WTC11 (cell line): Measurements from ENCODE around the gene HIPK3.

Experiments
- CREM ChIP-seq: sonication (generic); formaldehyde crosslinking; IDR thresholded peaks from 2 replicates; pipeline ENCODE4 v1.8.1; 2022; ENCODE audit warnings: mild to moderate bottlenecking, missing genetic modification reagents, moderate library complexity
- JUN ChIP-seq: sonication (generic); formaldehyde crosslinking; IDR thresholded peaks from 2 replicates; pipeline ENCODE4 v1.8.0; 2023; ENCODE audit warnings: mild to moderate bottlenecking, missing genetic modification reagents
- NR2C2 ChIP-seq: sonication (generic); formaldehyde crosslinking; IDR thresholded peaks from 2 replicates; pipeline ENCODE4 v1.8.0; 2022; ENCODE audit warnings: mild to moderate bottlenecking, missing genetic modification reagents
- SP1 ChIP-seq: sonication (generic); formaldehyde crosslinking; conservative IDR thresholded peaks from 2 replicates; pipeline ENCODE4 v1.8.1; 2022; ENCODE audit warnings: missing genetic modification reagents
- TEAD4 ChIP-seq: sonication (generic); formaldehyde crosslinking; IDR thresholded peaks from 2 replicates; pipeline ENCODE4 v1.8.0; 2022; ENCODE audit warnings: mild to moderate bottlenecking, missing genetic modification reagents
- ZNF263 ChIP-seq: sonication (generic); formaldehyde crosslinking; IDR thresholded peaks from 2 replicates; pipeline ENCODE4 v1.8.1; 2022; ENCODE audit warnings: low read depth, mild to moderate bottlenecking, moderate library complexity, missing genetic modification reagents
- TF ChIP-seq, protein P1 (sequence below): fragments of 200-600 bp; IDR thresholded peaks from 2 replicates; pipeline ENCODE4 v1.8.0; 2022; ENCODE audit warnings: antibody characterized with exemption
- TF ChIP-seq, protein P2 (sequence below): sonication (generic); formaldehyde crosslinking; IDR thresholded peaks from 2 replicates; pipeline ENCODE4 v1.8.0; 2022; ENCODE audit warnings: mild to moderate bottlenecking, missing genetic modification reagents
- TF ChIP-seq, protein P3 (sequence below): sonication (generic); formaldehyde crosslinking; IDR thresholded peaks from 2 replicates; pipeline ENCODE4 v1.8.0; 2022; ENCODE audit warnings: mild to moderate bottlenecking, missing genetic modification reagents
- TF ChIP-seq, protein P4 (sequence below): sonication (generic); formaldehyde crosslinking; IDR thresholded peaks from 2 replicates; pipeline ENCODE4 v1.8.0; 2022; ENCODE audit warnings: mild to moderate bottlenecking, missing genetic modification reagents
- TF ChIP-seq, protein P5 (sequence below): sonication (generic); formaldehyde crosslinking; IDR thresholded peaks from 2 replicates; pipeline ENCODE4 v1.8.0; 2023; ENCODE audit warnings: missing genetic modification reagents
- TF ChIP-seq, protein P6 (sequence below): sonication (generic); formaldehyde crosslinking; IDR thresholded peaks from 2 replicates; pipeline ENCODE4 v1.8.1; 2023; ENCODE audit warnings: mild to moderate bottlenecking, missing genetic modification reagents, borderline replicate concordance
- TF ChIP-seq, protein P7 (sequence below): sonication (generic); formaldehyde crosslinking; IDR thresholded peaks from 2 replicates; pipeline ENCODE4 v1.8.1; 2023; ENCODE audit warnings: mild to moderate bottlenecking, missing genetic modification reagents, moderate library complexity

DNA sequence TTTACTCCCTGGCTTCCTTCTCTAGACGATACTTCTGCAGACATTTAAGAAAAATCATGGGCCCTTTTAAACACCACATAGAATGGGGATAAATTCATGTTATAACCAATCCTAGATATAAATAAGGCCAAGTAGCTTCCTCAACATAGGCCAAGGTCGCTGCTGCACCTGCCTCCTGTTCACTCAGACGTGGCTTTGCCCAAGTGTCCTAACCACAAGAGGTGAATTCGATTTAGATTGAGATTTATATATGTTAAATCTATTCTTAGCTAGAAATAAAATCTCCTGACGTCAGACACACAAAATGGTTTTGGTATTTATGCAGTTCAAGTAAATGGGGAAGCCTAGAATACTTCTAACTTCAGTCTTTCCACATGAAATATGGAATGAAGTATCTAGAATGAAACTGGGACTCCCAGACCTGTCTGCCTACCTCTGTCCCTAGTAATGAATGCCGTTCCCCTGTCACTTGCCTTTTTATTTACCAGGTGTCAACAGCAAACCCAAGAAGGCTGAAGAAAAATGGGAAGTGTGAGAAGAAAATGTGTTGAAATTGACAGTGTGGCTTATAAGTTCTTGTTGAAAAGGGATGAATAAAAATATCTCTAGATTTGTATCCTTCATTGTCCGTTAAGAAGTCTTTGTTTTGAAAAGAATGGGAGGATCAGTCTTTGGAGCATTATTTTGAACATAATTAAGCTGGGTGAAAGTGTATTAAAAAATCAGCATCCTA lies 131.8 kb downstream of the HIPK3 start:
- TF ChIP-seq, protein P1, sequence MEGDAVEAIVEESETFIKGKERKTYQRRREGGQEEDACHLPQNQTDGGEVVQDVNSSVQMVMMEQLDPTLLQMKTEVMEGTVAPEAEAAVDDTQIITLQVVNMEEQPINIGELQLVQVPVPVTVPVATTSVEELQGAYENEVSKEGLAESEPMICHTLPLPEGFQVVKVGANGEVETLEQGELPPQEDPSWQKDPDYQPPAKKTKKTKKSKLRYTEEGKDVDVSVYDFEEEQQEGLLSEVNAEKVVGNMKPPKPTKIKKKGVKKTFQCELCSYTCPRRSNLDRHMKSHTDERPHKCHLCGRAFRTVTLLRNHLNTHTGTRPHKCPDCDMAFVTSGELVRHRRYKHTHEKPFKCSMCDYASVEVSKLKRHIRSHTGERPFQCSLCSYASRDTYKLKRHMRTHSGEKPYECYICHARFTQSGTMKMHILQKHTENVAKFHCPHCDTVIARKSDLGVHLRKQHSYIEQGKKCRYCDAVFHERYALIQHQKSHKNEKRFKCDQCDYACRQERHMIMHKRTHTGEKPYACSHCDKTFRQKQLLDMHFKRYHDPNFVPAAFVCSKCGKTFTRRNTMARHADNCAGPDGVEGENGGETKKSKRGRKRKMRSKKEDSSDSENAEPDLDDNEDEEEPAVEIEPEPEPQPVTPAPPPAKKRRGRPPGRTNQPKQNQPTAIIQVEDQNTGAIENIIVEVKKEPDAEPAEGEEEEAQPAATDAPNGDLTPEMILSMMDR: no peak
- TF ChIP-seq SP1 (CRISPR knock-in tag) (no peak), NR2C2 (CRISPR knock-in tag) (no peak), CREM (CRISPR knock-in tag) (no peak), JUN (CRISPR knock-in tag) (no peak), TEAD4 (CRISPR knock-in tag) (no peak), ZNF263 (CRISPR knock-in tag) (no peak)
- TF ChIP-seq, protein P2, sequence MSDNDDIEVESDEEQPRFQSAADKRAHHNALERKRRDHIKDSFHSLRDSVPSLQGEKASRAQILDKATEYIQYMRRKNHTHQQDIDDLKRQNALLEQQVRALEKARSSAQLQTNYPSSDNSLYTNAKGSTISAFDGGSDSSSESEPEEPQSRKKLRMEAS (CRISPR knock-in tag): no peak
- TF ChIP-seq, protein P3, sequence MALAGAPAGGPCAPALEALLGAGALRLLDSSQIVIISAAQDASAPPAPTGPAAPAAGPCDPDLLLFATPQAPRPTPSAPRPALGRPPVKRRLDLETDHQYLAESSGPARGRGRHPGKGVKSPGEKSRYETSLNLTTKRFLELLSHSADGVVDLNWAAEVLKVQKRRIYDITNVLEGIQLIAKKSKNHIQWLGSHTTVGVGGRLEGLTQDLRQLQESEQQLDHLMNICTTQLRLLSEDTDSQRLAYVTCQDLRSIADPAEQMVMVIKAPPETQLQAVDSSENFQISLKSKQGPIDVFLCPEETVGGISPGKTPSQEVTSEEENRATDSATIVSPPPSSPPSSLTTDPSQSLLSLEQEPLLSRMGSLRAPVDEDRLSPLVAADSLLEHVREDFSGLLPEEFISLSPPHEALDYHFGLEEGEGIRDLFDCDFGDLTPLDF (CRISPR knock-in tag): no peak
- TF ChIP-seq, protein P4, sequence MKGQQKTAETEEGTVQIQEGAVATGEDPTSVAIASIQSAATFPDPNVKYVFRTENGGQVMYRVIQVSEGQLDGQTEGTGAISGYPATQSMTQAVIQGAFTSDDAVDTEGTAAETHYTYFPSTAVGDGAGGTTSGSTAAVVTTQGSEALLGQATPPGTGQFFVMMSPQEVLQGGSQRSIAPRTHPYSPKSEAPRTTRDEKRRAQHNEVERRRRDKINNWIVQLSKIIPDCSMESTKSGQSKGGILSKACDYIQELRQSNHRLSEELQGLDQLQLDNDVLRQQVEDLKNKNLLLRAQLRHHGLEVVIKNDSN (CRISPR knock-in tag): no peak
- TF ChIP-seq, protein P5, sequence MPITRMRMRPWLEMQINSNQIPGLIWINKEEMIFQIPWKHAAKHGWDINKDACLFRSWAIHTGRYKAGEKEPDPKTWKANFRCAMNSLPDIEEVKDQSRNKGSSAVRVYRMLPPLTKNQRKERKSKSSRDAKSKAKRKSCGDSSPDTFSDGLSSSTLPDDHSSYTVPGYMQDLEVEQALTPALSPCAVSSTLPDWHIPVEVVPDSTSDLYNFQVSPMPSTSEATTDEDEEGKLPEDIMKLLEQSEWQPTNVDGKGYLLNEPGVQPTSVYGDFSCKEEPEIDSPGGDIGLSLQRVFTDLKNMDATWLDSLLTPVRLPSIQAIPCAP (CRISPR knock-in tag): no peak
- TF ChIP-seq, protein P6, sequence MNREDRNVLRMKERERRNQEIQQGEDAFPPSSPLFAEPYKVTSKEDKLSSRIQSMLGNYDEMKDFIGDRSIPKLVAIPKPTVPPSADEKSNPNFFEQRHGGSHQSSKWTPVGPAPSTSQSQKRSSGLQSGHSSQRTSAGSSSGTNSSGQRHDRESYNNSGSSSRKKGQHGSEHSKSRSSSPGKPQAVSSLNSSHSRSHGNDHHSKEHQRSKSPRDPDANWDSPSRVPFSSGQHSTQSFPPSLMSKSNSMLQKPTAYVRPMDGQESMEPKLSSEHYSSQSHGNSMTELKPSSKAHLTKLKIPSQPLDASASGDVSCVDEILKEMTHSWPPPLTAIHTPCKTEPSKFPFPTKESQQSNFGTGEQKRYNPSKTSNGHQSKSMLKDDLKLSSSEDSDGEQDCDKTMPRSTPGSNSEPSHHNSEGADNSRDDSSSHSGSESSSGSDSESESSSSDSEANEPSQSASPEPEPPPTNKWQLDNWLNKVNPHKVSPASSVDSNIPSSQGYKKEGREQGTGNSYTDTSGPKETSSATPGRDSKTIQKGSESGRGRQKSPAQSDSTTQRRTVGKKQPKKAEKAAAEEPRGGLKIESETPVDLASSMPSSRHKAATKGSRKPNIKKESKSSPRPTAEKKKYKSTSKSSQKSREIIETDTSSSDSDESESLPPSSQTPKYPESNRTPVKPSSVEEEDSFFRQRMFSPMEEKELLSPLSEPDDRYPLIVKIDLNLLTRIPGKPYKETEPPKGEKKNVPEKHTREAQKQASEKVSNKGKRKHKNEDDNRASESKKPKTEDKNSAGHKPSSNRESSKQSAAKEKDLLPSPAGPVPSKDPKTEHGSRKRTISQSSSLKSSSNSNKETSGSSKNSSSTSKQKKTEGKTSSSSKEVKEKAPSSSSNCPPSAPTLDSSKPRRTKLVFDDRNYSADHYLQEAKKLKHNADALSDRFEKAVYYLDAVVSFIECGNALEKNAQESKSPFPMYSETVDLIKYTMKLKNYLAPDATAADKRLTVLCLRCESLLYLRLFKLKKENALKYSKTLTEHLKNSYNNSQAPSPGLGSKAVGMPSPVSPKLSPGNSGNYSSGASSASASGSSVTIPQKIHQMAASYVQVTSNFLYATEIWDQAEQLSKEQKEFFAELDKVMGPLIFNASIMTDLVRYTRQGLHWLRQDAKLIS: no peak
- TF ChIP-seq, protein P7, sequence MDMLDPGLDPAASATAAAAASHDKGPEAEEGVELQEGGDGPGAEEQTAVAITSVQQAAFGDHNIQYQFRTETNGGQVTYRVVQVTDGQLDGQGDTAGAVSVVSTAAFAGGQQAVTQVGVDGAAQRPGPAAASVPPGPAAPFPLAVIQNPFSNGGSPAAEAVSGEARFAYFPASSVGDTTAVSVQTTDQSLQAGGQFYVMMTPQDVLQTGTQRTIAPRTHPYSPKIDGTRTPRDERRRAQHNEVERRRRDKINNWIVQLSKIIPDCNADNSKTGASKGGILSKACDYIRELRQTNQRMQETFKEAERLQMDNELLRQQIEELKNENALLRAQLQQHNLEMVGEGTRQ (CRISPR knock-in tag): no peak
